Gastroesophageal sphincter (tissue), 3 donors: ENCODE measurements around the gene SIPA1L3.

ENCODE experiments used
- POLR2AphosphoS5 ChIP-seq: sonication (generic); formaldehyde crosslinking; IDR thresholded peaks from one replicate; pipeline ENCODE4 v1.6.1; 2017; ENCODE audit warnings: antibody characterized with exemption
- TF ChIP-seq, protein P1 (sequence below), 4 experiments: fragments of 200-600 bp in 2 of 4; fragments of 450-650 bp in 2 of 4; sonication (generic) in 1 of 4; IDR thresholded peaks; one replicate each; pipeline ENCODE4 v1.5.1; 2017 to 2019; ENCODE audit warnings: antibody characterized with exemption in 4 of 4, mild to moderate bottlenecking in 2 of 4, moderate library complexity in 2 of 4

DNA sequence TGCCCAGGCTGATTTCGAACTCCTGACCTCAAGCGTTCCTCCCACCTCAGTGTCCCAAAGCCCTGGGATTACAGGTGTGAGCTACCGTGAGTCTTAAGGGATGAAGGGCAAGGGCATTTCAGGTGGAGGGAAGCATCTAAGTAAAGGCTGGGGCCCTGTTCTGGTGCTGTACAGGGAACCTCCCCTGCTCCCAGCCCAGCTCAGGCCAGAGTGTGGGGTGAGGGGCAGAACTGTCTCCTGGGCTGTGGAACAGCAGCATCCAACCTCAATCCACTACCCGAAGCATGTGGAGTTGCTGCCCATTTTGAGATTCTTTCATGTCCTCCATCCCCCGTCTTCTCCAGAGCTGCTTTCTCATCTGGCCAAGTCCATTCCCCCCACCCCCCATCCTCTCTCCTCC, 105.3 kb downstream of the SIPA1L3 start:
- TF ChIP-seq, protein P1, sequence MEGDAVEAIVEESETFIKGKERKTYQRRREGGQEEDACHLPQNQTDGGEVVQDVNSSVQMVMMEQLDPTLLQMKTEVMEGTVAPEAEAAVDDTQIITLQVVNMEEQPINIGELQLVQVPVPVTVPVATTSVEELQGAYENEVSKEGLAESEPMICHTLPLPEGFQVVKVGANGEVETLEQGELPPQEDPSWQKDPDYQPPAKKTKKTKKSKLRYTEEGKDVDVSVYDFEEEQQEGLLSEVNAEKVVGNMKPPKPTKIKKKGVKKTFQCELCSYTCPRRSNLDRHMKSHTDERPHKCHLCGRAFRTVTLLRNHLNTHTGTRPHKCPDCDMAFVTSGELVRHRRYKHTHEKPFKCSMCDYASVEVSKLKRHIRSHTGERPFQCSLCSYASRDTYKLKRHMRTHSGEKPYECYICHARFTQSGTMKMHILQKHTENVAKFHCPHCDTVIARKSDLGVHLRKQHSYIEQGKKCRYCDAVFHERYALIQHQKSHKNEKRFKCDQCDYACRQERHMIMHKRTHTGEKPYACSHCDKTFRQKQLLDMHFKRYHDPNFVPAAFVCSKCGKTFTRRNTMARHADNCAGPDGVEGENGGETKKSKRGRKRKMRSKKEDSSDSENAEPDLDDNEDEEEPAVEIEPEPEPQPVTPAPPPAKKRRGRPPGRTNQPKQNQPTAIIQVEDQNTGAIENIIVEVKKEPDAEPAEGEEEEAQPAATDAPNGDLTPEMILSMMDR (IDR thresholded peaks at IDR 0.05), result no peak
- no peak for TF ChIP-seq POLR2AphosphoS5
